GM18505 (cell line): ENCODE results near the gene NEAT1.

ENCODE experiments used
- ATAC-seq: cut with Tn5 transposase; IDR thresholded peaks from one replicate; pipeline ENCODE4 v1.9.1; 2021; ENCODE audit not compliant: unreplicated experiment
- POLR2A ChIP-seq: IDR thresholded peaks from 4 replicates; pipeline ENCODE4 v1.6.1; 2011; ENCODE audit warnings: borderline replicate concordance; ENCODE audit not compliant: insufficient read depth, insufficient read length; ENCODE audit errors: extremely low read depth

NEAT1 gene

DNA sequence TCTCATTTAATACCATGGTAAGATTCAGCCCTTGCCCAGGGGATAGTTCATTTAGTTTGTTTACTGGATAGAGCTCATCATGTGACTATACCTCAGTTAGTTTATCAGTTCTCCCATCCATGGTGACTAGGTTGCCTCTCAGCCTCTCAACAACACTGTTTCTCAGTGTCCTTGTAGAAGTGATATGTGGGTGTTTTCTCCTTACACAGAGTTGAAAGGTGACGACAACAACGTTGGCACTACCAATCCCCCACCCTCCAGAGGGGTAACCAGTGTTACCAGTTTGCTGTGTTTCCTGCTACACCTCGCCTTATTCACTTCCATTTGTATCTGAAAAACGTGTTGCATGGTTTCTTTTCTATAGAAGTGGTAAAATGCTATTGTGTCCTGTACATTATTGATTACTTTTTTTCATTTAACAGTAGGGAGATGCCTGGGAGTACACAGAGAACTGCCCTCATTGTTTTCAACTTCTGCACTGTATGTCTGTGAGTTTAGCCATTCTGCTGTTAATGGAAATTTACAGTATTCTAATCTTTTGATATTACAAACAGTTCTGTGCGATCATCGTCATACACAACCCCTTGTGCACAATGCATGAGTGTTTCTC, 11.6 kb downstream of the NEAT1 start:
- ATAC-seq, result no peak
- no peak for TF ChIP-seq POLR2A

DNA sequence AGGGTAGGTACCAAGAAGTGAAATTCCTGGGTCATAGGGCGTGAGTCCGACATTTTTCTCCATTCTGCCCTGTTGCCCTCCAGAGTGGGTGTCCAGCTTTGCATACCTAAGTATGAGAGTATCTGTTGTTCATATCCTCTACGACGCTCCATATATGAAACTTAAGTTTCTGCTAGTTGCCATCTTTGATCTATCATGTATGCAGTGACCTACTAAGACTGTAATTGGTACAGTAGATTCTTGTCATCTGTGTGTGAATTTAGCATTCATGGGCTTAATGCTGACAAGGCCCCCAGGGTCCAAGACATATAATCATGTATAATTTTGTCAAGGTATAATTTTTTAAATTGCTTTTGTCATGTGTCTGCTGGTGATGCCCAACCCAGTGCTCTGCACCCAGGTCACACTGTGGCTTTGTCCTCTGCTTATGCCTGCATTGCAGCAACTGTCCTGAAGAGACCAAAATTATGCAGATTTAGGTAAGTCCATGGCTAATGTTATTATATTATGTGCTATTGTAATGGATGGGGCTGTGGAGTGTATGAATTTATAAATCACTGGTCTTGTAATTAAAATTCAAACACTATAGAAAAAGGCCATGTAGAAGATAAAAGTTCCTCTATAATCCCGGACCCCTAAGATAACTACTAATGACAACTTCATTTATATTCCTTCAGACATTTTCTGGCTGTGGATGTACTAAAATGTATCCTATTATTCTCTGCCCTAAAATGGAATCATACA, 12.2 kb downstream of the NEAT1 start:
- no peak for ATAC-seq
- TF ChIP-seq POLR2A, result peak; percentile 10

DNA sequence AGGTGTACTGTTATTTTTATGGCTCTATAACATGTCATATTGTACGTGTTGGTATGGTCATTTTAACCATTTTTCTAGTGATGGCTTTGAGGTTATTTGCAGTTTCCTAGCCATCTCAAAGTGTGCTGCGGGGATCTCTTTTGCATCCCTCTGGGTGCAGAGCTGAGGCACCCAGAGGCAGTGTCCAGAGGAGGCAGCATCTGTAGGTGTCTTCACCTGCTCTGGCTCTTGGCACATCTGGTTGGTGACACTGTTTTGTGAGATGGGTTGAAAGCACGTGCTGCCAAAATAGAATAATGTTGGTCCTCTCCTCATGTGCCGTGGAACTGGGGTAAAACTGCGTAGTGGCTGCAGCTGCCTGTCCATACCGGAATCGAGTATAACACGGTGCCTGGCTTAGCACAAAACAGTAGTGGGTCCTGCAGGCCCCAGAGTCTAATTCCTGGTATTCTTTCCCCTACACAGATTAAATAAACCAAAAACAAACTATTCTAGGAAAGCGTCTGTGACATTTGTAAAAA, 12.9 kb downstream of the NEAT1 start:
- TF ChIP-seq POLR2A, result no peak
- no peak for ATAC-seq

DNA sequence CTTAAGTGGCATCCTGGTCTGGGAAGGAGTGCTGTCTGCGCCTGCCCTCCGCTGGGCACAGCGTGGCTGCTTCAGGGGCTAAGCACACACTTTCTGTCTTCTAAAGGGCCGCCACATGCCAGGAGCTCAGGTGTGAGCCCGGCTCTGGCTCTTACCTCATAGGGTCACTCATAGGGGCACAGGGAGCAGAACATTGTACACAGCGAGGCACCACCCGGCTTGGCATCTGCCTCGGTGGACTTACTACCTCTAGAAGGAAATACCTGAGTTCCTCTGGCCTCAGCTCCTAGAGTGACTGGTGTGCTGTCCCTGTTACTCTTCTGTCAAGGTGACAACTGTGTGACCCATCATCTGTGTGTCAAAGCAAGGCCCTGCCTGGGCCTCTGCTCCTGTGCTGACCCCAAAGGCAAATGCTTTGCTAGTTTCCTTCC, 13.4 kb downstream of the NEAT1 start:
- no peak for TF ChIP-seq POLR2A
- ATAC-seq, result no peak

DNA sequence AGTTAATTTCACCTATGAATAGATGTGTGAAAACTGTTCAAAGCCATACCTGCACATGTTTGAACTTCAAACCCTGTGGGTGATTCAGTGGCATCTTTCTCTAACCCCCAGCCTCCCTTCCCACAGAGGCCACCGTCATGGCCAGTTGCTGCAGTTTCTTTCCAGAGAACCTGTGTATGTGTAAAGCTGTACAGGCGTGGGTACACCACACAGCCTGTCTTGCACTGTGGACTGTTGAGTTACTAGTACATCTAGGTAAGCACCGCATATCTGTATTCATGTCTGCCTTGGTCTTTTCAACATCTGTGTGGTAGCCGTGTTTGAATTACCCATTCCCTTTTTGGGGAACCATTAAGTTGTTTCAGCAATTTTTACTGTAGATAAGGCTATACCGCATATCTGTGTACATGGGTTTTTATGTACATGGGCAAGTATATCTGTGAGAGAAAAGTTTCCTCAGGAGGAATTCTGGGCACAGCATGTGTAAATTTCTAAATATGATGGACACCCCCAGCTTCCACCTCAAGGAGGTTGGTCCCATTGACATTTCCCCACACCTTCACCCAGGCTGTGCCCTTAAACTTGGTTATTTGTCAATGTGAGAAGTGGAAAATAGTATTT, 13.9 kb downstream of the NEAT1 start:
- peak; percentile 16 for TF ChIP-seq POLR2A
- no peak for ATAC-seq

DNA sequence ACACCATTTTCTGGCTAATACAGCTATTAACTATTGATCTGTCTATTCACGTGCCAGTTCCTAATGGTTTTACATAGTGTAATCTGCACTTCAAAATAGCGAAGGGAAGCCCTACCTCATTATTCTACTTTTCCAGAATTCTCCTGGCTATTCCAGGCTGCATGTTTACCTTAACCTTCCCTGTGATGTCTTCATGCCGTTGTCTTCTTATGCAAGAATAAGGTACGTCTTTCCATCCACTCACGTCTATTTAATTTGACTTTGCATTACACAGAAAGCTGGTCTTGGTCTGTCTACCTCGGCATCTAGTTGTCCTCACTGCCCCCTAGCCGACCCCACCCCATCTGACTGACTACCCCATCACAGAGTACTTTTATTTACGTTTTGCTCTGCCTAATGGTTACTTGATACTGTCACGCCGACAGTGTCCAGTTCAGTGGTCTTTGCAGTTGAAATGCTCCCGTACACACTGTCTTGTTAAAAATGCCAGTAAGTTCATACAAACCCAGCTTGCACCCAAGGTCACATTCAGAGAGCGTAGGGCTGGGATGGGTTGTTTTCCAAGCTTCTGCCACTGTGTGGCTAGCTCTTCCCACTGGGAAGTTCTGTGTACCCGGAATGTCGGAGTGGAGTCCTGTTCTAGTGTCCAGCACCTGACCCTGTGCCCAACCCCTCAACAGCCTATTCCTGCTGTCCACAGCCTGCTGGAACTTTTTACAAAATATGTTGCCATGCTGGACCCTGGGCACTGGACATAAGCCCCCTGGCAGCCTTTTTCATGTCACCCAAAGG, 15.0 kb downstream of the NEAT1 start:
- peak; percentile 41 for TF ChIP-seq POLR2A
- no peak for ATAC-seq

DNA sequence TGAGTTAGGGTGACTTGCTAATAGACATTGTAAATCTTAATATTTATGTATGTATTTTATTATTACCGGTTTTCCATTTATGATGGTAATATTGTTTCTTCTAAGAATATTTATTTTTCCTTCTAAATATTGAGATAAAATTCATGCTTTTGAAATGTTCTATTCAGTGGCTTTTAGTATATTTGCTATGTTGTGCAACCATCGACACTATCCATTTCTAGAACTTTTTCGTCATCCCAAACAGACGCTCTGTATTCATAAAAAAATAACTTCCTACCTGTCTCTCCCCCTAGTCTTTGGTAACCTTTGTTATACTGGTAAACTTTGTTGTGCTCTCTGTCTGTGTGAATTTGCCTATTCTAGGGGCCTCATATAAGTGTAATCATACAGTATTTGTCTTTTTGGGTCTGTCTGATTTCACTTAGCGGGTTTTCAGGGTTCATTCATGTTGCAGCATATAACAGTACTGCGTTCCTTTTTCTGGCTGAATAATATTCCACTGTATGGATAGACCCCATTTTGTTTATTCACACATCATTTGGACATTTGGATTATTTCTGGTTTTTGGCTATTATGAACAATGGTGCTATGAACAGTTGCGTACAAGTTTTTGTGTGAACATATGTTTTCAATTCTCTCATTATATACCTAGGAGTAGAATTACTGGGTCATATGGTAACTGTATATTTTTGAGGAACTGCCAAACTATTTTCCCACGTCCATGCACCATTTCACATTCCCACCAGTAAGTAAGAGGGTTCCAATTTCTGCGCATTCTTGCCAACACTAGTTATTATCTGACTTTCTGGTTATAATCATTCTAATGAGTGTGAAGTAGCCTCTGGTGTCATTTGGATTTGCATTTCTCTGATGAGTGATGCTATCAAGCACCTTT, 15.9 kb downstream of the NEAT1 start:
- no peak for TF ChIP-seq POLR2A
- no peak for ATAC-seq

DNA sequence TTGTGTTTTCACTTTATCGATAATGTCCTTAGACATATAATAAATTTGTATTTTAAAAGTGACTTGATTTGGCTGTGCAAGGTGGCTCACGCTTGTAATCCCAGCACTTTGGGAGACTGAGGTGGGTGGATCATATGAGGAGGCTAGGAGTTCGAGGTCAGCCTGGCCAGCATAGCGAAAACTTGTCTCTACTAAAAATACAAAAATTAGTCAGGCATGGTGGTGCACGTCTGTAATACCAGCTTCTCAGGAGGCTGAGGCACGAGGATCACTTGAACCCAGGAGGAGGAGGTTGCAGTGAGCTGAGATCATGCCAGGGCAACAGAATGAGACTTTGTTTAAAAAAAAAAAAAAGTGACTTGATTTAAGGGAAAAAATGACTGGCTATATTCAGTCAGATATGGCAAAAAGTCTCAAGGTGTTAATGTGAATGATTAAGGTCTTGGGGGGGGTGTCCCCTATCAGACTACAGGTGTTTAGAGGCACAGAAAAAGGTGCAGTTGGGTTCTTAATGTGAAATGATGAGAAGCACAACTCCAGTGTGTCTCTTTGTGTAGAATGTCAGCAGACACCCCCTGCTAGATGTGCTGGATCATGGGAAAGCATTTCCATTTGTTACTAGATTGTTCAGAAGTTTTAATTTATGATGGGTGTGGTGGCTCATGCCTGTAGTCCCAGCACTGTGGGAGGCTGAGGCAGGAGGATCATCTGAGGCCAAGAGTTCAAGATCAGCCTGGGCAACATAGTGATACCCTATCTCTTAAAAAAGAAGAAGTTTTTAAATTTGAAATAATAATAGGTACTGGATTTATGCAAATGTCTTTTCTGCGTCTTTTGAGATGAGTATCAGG, 17.0 kb downstream of the NEAT1 start:
- TF ChIP-seq POLR2A, result no peak
- no peak for ATAC-seq

DNA sequence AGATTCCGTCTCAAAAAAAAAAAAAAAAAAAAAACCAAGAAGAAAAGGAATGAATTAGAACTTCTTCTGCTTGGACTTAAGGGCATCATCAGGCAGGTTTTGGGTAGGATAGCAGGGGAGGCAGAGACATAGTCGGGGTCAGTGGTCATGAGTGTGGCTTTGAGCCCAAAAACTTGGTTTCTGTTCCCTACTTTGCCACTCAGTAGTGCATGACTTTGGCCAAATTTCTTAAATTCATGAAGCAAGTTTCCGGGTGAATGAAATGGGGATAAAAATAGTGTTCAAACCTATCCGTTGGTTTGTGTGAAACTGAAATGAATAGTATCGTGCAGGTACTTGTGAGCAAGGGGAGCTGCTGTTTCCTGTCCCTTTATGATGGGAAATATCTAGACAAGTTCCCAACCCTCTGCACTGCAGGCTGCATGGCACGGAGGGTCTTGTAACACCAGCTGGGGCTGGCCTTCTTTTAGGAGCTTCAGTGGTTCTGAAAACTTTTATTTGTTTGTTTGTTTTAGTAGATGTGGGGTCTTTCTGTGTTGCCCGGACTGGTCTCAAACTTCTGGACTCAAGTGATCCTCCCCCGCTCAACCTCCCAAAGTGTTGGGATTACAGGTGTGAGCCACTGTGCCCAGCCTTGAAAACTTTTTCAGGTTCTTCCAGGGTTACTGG, 18.4 kb downstream of the NEAT1 start:
- ATAC-seq, result peak; percentile 43
- peak; percentile 60 for TF ChIP-seq POLR2A

DNA sequence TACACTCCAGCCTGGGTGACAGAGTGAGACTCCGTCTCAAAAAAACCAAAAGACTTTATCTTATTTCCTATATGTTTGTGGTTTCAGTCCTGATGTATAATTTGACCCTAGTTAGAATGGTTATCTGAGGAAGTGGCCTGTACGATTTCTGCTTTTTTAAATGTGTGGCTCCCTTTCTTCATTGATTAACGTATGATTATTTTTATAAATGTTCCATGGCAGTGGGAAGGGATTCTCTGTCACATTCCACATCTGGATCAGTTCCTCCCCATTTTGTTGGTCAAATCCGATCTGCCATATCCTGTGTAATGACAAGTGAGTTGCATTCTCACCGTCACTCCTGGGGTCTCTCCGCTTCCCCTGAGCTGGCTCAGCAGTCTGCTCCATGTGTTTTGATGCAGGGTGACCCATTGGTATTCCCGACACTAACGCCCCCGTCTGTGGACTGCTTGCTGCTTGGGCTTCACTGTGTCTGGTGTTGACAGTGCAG, 20.3 kb downstream of the NEAT1 start:
- TF ChIP-seq POLR2A, result no peak
- ATAC-seq, result no peak
